ENCODE results near the gene PRR19.

DNA sequence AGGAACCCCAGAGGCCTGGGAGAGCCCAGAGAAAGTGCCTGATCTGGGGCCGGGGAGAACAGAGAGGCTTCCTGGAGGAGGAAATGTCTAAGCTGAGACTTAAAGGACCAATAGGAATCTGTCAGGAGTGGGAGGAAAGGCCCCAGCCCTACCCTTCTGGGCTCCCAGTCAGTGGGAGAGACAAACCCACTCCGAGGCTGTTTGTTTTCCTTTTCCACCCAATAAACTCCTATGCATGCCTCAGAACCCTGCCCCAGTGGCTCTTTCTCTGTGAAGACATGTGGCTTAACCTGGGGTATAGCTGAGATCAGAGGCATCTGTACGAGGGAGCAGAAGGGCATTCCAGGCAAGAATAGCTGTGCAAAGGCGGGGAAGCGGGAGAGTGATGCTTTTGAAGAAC, 25.4 kb downstream of the PRR19 start:
- TF ChIP-seq SIN3A (IDR thresholded peaks at IDR 0.05; ENCODE audit: low read depth) (no peak), ELF1 (IDR thresholded peaks at IDR 0.05; ENCODE audit: borderline replicate concordance, low read depth) (no peak), EGR1 (IDR thresholded peaks at IDR 0.05; ENCODE audit: low read depth) (no peak), POLR2AphosphoS5 (IDR thresholded peaks at IDR 0.05; ENCODE audit: low read depth, low read length) (no peak), POLR2A (IDR thresholded peaks at IDR 0.05; ENCODE audit: borderline replicate concordance, extremely low read depth, insufficient read depth, insufficient read length) (no peak), JUND (IDR thresholded peaks at IDR 0.05) (no peak)
- TF ChIP-seq, protein P1, sequence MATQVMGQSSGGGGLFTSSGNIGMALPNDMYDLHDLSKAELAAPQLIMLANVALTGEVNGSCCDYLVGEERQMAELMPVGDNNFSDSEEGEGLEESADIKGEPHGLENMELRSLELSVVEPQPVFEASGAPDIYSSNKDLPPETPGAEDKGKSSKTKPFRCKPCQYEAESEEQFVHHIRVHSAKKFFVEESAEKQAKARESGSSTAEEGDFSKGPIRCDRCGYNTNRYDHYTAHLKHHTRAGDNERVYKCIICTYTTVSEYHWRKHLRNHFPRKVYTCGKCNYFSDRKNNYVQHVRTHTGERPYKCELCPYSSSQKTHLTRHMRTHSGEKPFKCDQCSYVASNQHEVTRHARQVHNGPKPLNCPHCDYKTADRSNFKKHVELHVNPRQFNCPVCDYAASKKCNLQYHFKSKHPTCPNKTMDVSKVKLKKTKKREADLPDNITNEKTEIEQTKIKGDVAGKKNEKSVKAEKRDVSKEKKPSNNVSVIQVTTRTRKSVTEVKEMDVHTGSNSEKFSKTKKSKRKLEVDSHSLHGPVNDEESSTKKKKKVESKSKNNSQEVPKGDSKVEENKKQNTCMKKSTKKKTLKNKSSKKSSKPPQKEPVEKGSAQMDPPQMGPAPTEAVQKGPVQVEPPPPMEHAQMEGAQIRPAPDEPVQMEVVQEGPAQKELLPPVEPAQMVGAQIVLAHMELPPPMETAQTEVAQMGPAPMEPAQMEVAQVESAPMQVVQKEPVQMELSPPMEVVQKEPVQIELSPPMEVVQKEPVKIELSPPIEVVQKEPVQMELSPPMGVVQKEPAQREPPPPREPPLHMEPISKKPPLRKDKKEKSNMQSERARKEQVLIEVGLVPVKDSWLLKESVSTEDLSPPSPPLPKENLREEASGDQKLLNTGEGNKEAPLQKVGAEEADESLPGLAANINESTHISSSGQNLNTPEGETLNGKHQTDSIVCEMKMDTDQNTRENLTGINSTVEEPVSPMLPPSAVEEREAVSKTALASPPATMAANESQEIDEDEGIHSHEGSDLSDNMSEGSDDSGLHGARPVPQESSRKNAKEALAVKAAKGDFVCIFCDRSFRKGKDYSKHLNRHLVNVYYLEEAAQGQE (IDR thresholded peaks at IDR 0.05; ENCODE audit: low read depth) = no peak
- TF ChIP-seq, protein P2, sequence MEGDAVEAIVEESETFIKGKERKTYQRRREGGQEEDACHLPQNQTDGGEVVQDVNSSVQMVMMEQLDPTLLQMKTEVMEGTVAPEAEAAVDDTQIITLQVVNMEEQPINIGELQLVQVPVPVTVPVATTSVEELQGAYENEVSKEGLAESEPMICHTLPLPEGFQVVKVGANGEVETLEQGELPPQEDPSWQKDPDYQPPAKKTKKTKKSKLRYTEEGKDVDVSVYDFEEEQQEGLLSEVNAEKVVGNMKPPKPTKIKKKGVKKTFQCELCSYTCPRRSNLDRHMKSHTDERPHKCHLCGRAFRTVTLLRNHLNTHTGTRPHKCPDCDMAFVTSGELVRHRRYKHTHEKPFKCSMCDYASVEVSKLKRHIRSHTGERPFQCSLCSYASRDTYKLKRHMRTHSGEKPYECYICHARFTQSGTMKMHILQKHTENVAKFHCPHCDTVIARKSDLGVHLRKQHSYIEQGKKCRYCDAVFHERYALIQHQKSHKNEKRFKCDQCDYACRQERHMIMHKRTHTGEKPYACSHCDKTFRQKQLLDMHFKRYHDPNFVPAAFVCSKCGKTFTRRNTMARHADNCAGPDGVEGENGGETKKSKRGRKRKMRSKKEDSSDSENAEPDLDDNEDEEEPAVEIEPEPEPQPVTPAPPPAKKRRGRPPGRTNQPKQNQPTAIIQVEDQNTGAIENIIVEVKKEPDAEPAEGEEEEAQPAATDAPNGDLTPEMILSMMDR (IDR thresholded peaks at IDR 0.05 in 2 of 3, conservative IDR thresholded peaks at IDR 0.05 in 1 of 3; ENCODE audit: borderline replicate concordance in 1 of 3, insufficient read depth in 1 of 3, low read depth in 2 of 3, low read length in 2 of 3) = no peak

All from HCT116 (cell line).